HG02973 (cell line): ENCODE data around the gene RASGRP2.

Source experiments
- ATAC-seq: cut with Tn5 transposase; IDR thresholded peaks from one replicate; pipeline ENCODE4 v1.9.1; 2021; ENCODE audit warnings: moderate library complexity; ENCODE audit not compliant: unreplicated experiment

The RASGRP2 gene

DNA sequence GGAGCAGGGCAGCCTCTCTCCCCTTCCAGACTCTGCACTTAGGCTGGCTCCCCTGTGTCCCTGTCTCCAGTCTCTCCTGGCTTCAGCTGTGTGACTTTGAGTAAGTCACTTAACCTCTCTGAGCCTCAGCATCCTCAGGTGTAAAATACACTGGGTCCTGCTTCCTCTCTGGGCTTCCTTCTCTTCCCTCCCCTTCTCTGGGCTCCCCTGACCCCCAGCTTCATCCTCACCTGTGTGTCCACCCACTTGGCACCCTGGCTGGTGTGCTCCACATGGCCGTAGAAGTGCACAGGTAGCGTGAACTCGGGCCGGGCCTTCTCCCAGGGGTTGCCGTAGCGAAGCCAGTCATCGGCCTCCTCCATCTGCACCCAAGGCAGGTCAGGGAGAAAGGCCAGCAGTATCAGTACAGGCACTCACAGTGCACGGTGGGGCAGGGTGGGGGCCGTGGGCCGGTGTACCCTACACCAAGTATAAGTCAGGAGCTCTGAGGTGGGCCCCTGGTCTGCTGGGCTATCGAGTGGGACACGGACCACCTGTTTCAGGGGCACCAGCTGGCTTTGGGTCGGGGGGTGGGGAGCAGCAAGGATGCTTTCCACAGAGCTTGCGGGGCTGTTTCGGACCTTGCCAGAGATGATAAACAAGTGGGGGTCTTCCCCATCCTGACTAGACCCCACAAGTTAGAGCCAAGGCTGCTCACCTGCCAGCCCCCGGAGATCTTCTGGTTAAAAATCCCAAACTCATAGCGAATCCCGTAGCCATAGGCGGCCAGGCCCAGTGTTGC, 13.8 kb upstream of the RASGRP2 start:
- ATAC-seq = no peak

DNA sequence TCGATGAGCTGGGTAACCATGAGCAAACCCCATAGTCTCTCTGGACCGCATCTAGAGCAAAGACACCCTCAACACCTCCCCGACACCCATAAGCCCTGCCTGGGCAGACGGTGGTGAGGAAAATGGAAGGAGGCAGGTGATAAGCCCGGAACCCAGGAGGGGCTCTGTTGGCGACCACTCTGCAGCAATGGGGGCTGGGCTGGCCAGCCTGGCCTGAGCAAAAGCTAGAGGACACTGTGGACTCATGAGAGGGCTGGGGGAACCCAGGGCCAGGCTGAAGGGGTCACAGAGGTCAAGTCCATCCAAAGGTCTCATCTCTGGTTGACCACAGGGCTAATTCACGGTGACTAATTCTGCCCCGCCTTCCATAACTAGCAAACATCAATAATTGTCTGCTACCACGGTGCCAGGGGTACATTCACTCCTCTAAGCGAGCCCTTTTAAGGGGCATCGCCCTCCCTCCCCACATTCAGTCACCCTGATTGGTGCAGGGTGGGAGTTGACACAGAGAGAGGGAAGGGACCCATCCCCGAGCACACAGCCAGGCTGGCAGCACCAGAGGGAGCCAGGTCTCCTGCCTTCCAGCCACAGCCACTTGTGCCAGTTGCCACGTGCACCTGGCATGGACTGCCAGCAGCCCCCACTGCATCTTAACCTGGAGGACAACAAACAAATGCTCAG, 11.9 kb upstream of the RASGRP2 start:
- no peak for ATAC-seq

DNA sequence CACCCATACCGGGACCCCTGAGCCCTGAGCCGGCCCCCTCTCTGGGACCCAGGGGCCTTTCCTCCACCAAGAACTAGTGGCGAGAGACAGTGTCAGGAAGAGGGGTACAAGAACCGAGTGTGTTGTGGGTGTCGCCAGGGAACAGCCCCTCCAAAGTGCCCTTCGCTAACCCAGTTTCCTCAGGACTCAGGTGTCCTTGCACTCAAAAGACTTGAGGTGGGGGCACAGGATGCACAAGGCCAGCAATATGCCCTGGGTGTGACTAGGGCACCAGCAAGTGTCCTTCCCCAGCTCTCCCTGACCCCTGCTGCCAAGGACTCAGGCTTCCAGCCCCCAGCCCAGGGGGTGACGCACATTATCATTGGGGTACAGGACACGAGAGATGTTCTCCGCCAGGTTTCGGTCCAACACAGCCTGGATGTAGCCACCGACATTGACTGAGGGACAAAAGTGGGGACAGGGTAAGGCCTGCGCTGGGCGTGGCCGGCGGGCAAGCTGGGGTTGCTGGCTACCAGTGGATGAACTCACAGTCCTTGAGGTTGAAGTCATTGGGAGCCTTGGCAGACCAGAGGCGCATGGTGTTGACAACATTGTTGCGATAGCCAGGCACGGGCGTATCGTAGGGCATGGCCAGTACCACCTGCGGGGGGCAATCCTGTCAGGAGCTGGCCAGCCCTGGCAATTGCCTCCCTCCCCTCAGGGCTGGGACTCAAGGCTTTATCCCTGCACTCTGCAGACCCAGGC, 11.1 kb upstream of the RASGRP2 start:
- no peak for ATAC-seq

DNA sequence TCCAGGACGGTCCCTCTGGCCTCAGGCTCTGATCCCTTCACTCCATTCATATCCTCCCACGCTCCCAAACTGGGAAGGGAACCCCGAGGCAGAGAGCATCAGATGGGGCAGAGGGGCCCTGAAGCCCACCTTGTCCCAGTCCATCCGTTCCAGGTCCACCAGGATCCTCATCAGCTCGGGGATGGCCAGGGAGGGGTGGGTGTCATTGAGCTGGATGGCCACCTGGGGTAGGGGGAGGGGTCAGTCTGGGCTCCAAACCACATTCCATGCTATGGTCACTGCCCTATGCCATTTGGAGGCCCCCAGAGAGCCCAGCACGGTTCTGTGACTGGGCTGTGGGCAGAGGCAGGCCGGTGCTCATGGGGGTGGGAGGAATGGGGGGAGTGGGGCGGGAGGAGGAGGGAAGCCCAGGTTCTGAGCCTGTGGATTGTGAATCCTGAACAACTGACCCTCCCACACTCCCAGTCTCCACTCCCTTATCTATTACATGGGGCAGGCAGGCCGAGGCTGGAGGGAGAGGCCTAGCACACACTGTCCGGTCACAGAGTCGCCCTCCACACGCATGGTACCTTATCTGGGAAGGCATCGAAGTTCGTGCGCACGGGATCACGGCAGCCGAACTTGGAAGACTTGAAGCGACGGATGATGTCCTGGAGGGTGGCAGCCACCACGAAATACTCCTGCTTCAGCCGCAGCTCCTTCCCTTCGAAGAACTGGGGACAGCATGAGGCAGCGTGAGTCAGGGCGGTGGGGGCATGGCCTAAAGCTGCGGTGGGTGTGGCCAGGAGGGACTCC, 10.4 kb upstream of the RASGRP2 start:
- no peak for ATAC-seq

DNA sequence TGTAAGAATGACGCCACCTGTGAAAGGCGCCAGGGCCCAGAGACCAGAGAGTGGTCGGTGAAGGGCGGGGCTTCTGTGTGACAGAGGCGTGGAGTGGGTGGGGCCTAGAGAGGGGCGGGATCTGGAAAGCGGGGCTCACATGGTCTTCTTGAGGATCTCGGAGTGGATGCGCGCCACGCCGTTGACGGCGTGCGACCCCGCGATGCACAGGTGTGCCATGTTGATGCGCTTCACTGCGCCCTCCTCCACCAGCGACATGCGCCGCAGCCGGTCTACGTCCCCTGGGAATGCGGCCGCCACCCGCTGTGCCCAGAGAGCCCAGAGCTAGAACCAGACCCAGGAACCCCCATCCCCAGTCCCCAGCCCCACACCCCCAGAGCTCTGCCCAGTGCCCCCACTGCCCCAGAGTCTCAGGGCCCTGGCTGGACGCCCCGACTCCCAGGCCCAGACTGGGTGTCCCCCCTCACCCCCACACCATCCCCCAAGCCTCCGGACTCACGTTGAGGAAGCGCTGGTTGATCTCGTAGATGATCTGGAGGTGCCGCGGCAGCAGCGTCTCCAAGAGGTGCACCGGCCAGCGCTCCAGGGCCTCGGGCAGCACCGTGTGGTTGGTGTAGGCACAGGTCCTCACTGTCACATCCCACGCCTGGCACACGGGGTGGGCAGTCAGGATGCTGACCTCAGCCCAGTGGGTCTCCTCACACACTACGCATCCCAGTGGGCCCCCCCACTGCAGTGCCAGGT, 9.6 kb upstream of the RASGRP2 start:
- ATAC-seq = no peak

DNA sequence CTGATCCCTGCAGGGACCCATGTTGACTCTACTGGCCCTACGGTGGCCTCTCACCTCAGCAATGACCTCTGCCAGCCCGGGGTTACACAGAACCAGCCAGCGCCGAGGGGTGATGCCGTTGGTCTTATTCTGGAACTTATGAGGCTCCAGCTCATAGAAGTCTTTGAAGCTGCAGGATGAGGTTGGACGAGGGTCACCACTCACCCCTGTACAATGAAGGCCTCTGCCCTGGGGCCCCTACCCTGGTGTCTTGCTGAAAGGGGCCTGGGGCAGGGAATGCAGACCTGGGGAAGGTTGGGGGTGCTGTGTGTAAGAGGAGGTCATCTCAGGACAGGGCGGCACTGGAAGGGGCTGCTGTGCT, 9.1 kb upstream of the RASGRP2 start:
- no peak for ATAC-seq

DNA sequence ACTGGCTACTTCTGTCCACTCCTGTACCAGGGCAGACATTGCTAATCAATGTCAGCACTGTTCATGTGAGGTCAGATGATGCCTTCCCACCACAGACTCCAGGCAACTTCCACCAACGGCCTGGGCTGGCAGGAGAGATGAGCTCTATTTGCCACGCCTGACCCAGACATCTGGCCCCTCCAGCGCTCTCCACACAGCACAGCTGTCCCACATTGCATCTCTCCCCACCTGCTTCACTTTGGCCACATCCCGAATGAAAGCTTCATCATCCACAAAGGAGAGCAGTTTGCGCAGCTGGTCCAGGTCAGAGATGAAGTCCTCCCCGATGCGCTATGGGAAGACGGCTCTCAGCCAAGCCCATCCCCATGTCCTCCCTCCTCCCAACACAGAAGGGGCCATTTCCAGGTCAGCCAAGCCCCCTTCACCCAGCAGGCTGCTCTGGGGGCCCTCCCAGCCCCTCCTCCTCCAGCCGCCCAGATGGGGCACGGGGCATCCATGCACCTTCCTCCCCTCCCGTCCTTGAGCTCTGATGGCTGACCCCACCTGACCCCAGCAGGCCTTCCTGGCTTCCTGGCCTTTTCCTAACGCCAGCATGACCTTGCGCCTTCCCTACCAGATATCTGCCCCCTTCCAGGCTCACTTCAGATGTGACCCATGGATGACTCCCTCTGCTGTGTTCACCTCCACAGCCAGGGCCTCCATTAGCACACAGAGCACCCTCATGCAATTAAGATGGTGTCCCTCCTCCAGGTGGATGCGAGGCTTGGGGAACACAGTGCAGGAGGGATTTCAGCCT, 8.4 kb upstream of the RASGRP2 start:
- ATAC-seq = no peak

DNA sequence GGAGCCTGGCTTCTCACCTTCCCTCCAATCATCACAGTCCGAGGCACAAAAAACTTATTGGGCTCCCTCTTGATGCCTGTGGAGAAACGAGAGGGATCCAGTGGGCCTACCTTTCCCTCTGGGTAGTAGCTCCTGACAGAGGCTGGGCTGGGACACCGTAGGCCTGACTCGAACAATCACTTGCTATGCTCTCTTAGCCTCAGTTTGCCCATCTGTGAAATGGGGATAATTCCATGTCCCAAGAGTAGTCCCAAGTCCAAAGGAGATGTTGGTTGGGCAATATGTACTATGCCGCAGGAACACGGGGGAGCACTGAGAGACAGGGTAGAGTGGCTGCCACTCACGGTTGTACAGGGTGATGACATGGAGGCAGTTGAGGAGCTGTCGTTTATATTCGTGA, 7.6 kb upstream of the RASGRP2 start:
- ATAC-seq = no peak

DNA sequence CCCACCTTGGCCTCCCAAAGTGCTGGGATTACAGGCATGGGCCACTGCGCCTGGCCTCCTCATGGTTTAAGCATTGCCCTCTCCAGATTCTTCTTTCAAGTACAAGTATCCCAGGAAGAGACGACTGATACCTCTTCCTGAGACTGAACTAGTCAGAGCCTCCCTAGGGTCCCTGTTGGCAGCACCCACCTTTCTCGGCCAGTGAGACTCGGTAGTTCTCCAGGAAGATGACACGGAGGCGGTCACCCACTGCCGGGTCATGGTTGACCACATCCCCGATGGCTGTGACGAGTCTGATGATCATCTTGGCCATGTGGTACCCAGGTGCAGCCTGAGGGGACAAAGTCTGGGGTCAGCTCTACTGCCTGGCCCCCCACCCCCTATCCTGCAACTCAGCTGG, 7.2 kb upstream of the RASGRP2 start:
- ATAC-seq = no peak

DNA sequence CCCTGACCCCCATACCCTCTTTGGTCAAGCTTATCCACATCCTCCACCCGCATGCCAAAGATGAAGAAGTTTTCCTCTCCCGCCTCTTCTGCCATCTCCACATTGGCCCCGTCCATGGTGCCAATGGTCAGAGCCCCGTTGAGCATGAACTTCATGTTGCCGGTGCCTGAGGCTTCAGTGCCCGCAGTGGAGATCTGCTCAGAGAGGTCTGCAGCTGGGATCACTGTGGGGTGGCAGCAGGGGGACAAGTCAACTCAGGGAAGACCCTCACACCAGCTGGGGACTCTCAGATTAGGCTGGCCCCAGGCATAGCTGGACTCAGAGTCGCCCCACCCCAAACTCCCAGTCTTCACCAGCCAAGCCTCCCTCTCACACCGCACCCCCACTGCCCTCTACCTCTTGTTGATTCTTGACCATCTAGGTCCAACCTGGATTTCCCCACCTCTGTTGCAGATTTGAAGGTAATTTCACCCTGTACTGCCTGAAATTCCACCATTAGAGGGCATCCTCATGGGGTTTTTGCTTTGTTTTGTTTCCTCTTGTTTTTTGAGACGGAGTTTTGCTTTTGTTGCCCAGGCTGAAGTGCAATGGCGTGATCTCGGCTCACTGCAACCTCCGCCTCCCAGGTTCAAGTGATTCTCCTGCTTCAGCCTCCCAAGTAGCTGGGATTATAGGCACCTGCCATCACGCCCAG, 6.6 kb upstream of the RASGRP2 start:
- no peak for ATAC-seq

DNA sequence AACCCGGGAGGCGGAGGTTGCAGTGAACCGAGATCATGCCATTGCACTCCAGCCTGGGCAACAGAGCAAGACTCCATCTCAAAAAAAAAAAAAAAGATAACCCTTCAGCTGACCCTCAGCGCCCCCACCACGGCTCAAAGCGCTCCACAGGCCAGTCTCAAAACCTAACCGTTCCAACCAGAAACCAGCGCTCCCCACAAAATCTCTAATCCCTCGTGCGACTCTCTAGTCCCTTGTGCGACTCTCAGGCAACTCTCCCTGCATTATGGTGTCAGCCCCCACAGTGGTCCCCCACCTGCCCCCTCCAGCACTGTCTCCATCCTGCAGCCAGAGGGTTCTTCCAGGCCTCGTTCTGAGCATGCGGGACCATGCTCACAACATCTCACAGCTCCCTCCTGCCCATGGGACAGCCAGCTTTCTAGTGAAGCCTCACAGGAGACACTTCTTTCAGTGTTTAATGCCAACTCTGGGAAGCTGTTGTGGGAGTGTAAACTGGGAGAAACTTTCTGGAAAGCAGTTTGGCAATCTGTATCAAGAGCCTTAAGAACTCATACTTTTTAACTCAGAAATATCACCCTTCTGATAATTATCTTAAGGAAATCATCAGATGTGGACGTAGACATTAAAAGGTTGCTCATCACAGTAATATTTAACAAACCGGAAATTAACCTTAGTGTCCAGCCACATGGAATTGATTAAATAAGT, 4.2 kb upstream of the RASGRP2 start:
- no peak for ATAC-seq

DNA sequence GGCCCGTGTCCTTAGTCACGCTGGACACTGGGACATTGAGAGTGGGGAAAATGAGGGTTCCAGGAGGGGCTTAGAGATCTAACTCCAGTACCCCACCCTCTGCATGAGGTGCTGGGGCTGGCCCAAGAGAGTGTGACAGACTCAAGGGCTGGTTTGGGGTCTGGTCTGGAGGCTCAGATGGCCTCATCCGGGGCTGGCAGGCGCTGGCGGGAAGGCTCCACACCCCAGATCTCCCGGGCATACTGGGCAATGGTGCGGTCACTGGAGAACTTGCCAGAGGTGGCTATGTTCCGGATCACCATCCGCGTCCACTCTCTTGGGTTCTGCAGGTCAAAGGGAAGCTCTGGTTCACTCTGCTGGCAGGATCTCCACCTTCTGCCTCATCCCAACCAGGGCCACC, 2.5 kb upstream of the RASGRP2 start:
- no peak for ATAC-seq

DNA sequence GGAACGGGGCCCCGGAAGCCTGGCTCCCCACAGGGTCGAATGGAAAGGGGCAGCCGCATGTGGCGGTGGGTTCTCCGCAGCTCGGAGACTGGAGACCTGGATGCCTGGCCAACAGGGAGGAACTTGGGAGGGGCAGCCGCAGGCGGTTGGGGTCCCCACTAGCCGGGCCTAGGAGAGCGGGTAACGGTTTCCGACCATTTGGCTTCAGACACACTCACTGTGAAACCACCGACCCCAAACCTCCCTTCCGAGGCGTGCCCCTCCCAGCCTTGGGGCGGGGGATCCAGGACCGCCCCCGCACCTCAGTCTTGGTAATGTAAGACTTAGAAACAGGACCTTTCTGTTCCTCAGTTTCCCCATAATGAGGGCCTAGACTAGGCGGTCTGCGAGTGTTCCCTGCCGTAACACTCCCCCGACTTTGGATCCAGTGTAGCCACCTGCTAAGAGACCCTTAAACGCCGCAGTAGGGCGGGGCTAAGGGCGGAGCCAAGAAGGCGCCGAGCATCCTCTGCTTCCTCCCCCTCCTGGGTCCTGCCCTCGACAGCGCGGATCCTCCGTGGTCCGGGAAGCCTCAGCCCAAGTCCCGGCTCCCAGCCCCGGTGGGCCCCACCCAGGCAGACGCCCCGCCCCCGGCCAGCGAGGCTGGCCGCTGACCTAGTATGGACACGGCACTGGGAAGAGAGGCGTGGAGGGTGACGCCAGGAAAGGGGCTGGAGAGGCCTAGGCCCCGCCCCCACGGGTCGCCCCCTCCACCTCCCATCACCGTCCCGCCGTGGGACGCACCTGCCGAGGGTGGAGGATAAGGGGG, 1.8 kb upstream of the RASGRP2 start:
- ATAC-seq = no peak

DNA sequence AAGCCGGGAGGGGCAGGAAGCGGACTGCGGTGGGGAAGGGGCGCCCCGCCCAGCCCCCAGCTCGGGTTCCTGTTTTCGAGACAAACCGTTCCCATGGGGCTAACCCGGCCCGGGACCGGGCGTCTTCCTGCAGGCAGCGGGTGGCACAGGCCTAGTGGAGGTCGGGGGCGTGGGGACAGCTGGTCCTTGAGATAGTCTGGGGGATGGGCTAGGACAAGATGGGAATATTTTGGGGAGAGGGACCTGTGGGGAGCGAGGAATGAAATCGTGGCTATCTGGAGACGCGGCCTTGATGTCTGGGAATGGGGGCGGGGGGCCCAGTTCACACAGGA, 1.2 kb upstream of the RASGRP2 start:
- ATAC-seq = no peak

DNA sequence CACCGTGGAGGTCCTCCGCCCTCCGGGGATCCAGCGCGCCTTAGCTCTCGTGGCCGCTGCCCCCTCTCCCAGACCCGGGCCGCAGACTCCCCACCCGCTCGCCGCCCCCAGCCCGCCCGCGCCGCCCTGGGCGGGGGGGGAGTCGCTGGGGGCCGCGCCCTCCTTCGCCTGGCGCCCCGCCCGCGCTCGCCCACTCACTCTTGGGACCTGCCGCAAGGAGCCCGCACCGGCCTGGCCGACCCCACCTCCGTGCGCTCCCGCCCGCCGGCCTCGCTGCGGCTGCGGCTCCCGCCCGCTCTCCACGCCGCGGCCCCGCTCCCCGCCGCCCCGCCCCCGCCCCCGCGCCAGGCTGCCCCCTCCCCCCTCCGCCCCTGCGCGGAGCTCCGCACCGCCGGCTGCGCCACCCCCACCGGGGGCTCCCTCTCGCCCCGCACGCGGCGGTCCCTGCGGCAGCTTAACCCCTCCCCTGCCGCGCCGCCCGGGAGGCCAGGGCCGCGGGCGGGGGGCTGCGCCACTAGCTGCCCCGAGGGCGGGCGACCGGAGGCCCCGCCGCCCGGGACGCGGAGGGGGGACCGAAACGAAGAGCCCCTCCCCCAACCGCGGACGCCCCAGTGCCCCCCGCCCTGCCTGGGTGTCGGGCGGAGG, 724 bp upstream of the RASGRP2 start:
- ATAC-seq = no peak

DNA sequence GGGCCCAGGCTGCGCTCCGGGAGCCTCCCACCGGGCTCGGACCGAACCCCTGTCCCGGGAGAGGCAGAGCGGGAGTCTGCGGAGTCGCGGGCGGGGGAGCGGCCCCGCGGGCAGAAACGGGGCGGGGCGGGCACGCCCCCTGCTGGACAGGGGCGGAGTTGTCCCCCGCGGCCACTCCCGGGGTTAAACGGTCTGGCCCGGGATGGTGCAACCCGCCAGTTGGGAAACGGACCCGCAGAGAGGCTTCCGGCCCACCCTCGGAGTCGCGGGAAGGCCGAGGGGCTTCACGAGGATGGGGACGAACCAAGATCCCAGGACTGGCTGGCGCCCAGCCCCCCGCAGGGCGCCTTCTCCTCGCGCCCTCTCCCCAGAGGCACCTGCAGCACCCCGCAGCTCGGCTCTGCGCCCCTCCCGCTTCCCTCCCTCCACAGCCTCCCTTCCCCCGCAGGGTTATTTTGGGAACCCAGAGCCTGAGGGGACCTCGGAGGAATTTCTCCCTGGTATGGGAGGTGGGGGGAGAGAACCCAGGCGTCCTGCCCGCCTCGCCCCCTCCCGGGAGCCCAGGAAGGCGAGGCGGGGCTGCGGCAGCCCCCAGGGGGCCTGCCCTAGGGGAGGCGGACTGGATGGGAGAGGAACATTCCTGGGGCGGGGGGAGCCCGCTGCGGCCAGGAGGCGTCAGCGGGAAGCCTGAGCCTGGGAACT, 902 bp downstream of the RASGRP2 start:
- ATAC-seq = peak; percentile 36
